Measurements from ENCODE around the gene CREB3. TPM values are rescaled to one million over a fixed set of nuclear protein-coding genes. Genes with fewer than 3 reads are reported as not detected.

Gene CREB3
- total RNA-seq, 1 experiment from 2014 or later = 34.8 TPM

DNA sequence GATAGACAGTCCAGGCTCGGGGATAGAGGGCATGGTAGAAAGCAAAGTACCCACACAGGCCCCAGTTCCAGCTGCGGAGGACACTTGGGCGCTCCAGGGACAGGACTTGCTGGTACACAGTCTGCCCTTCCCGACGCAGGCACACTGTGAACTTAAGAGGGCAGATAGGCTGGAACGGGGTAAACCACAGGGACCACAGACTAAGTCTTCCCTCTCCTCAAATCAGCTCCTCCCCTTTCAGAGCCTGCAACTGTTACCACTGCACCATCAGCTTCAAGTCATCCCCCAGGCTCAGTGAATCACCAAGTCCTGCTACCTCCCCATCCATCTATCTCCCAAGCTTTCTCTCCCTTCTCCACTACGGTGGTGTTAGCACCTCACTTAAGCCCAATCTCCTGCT lies 9.3 kb downstream of the CREB3 start:
- H3K79me2 ChIP-seq (ENCODE audit: low read length) = peaks cover 35% of the 10 kb centered on the region
- POLR2A ChIA-PET (ENCODE audit: unreplicated experiment) = interaction anchor here (0.5 kb wide), 1 partner anchor 51 kb away, joined by 3 read pairs; no protein-coding TSS in a partner anchor
- no TSS peak for BruUV-seq (replicated peaks)
- H3K4me3 ChIP-seq (ENCODE audit: low read length) = no peak overlapping the region
- H3K4me1 ChIP-seq (ENCODE audit: insufficient read depth, low read length) = peaks cover 6% of the 10 kb centered on the region
- H3K27me3 ChIP-seq (ENCODE audit: low read length) = no peaks in the 10 kb centered on the region
- no peaks in the 10 kb centered on the region for H3F3A ChIP-seq (ENCODE audit: low read length, unreplicated experiment)
- no peak overlapping the region for H2AFZ ChIP-seq (ENCODE audit: low read length)
- TF ChIP-seq EZH2phosphoT487 (IDR thresholded peaks at IDR 0.05; ENCODE audit: borderline replicate concordance, low read length) = no peak
- TF ChIP-seq, protein P1, sequence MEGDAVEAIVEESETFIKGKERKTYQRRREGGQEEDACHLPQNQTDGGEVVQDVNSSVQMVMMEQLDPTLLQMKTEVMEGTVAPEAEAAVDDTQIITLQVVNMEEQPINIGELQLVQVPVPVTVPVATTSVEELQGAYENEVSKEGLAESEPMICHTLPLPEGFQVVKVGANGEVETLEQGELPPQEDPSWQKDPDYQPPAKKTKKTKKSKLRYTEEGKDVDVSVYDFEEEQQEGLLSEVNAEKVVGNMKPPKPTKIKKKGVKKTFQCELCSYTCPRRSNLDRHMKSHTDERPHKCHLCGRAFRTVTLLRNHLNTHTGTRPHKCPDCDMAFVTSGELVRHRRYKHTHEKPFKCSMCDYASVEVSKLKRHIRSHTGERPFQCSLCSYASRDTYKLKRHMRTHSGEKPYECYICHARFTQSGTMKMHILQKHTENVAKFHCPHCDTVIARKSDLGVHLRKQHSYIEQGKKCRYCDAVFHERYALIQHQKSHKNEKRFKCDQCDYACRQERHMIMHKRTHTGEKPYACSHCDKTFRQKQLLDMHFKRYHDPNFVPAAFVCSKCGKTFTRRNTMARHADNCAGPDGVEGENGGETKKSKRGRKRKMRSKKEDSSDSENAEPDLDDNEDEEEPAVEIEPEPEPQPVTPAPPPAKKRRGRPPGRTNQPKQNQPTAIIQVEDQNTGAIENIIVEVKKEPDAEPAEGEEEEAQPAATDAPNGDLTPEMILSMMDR (conservative IDR thresholded peaks at IDR 0.05; ENCODE audit: low read depth, low read length) = no peak
- TF ChIP-seq EZH2 (IDR thresholded peaks at IDR 0.05; ENCODE audit: low read length, unreplicated experiment) = no peak
- DNase-seq (no peak), ATAC-seq (no peak)
- CTCF ChIA-PET = no interaction called here
- no peak overlapping the region for H3K27ac ChIP-seq (ENCODE audit: low read length)
- no peak overlapping the region for H3K9ac ChIP-seq (ENCODE audit: low read length)
- intact Hi-C loops (cut with micrococcal nuclease) = no loop called here
- no peaks in the 10 kb centered on the region for H3K9me2 ChIP-seq (replicated peaks; ENCODE audit: low read length)
- peaks cover 15% of the 10 kb centered on the region for H4K20me1 ChIP-seq (ENCODE audit: low read length)
- H3K36me3 ChIP-seq (ENCODE audit: low read depth, low read length) = peaks cover 55% of the 10 kb centered on the region
- no peak overlapping the region for H3K4me2 ChIP-seq (ENCODE audit: low read length)
- H3K9me3 ChIP-seq (ENCODE audit: low read length) = no peaks in the 10 kb centered on the region

DNA sequence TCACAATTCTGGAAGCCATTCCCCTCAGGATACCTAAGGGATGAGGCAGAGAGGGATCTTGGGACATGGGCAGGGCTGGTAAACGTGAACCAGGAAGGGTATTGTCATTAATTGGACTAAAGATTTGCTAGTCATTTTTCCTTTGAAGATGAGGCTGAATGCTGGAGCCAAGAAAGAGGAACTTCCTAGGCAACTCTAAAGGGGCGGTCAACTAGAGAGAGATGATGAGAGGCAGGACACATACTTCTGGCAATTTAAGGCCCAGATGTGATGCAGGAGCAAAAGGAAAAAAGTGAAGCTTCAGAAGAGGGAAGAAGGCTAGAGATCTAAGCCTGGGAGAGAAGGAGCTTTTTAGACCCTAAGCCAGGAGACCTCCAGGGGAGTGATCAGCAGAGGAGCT lies 11.0 kb downstream of the CREB3 start:
- no TSS peak for BruUV-seq (replicated peaks)
- ChIA-PET POLR2A (ENCODE audit: unreplicated experiment) (no interaction called here), CTCF (no interaction called here)
- H3K9me2 ChIP-seq (replicated peaks; ENCODE audit: low read length) = no peaks in the 10 kb centered on the region
- no peak overlapping the region for H3K4me3 ChIP-seq (ENCODE audit: low read length)
- peaks cover 40% of the 10 kb centered on the region; the same call in 1 of the 2 replicates for H3K36me3 ChIP-seq (ENCODE audit: low read depth, low read length)
- H3F3A ChIP-seq (ENCODE audit: low read length, unreplicated experiment) = no peaks in the 10 kb centered on the region
- peaks cover 29% of the 10 kb centered on the region for H4K20me1 ChIP-seq (ENCODE audit: low read length)
- DNase-seq = no peak
- ATAC-seq = no peak
- peaks cover 13% of the 10 kb centered on the region for H3K4me1 ChIP-seq (ENCODE audit: insufficient read depth, low read length)
- no peaks in the 10 kb centered on the region for H3K27me3 ChIP-seq (ENCODE audit: low read length)
- H3K9ac ChIP-seq (ENCODE audit: low read length) = no peak overlapping the region
- TF ChIP-seq, protein P1 (conservative IDR thresholded peaks at IDR 0.05; ENCODE audit: low read depth, low read length) = no peak
- TF ChIP-seq EZH2phosphoT487 (IDR thresholded peaks at IDR 0.05; ENCODE audit: borderline replicate concordance, low read length) (no peak), EZH2 (IDR thresholded peaks at IDR 0.05; ENCODE audit: low read length, unreplicated experiment) (no peak)
- no peak overlapping the region for H3K27ac ChIP-seq (ENCODE audit: low read length)
- peaks cover 52% of the 10 kb centered on the region for H3K79me2 ChIP-seq (ENCODE audit: low read length)
- no peaks in the 10 kb centered on the region for H3K9me3 ChIP-seq (ENCODE audit: low read length)
- no peak overlapping the region for H3K4me2 ChIP-seq (ENCODE audit: low read length)
- intact Hi-C loops (cut with micrococcal nuclease) = no loop called here
- H2AFZ ChIP-seq (ENCODE audit: low read length) = no peak overlapping the region

DNA sequence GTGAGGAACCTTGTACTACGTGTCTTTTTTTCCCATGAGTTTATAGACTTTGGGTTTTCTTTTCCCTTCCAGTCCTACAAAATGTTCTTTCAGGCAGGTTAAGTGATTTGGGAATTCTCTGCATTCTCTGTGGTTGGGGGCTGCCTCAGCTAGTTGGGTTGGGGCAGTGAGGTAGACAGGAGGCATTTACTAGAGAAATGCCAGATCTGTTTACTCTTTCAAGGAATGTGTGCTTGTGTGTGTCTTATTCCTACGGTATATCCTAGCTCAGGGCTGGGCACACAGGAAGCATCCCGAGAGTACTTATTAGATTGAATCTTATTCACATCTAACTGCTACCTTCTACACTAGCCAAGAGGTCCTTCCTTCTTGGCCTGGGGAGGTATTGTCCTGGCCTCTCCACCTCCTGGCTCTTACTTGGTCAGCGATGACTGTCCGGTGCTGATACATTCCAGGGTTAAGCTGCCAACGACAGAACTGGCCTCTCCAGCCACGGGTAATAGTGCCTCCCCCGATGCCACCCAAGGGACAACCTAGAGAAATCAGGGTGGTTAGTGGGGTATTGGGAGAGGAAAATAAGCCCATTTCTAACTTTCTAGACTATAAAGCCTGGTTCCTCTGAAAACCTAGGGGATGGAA lies 11.5 kb downstream of the CREB3 start:
- ATAC-seq = no peak

More for the DNA sequence above, 11.5 kb downstream of the CREB3 start:
- peaks cover 13% of the 10 kb centered on the region for H3K4me1 ChIP-seq (ENCODE audit: insufficient read depth, low read length)
- H3K27ac ChIP-seq (ENCODE audit: low read length) = no peak overlapping the region
- no peaks in the 10 kb centered on the region for H3K9me3 ChIP-seq (ENCODE audit: low read length)
- BruUV-seq (replicated peaks) = no TSS peak
- peaks cover 29% of the 10 kb centered on the region for H4K20me1 ChIP-seq (ENCODE audit: low read length)
- no peaks in the 10 kb centered on the region for H3F3A ChIP-seq (ENCODE audit: low read length, unreplicated experiment)
- H3K79me2 ChIP-seq (ENCODE audit: low read length) = peaks cover 57% of the 10 kb centered on the region
- no peak overlapping the region for H2AFZ ChIP-seq (ENCODE audit: low read length)
- TF ChIP-seq, protein P1 (conservative IDR thresholded peaks at IDR 0.05; ENCODE audit: low read depth, low read length) = no peak
- no peak for TF ChIP-seq EZH2phosphoT487 (IDR thresholded peaks at IDR 0.05; ENCODE audit: borderline replicate concordance, low read length)
- TF ChIP-seq EZH2 (IDR thresholded peaks at IDR 0.05; ENCODE audit: low read length, unreplicated experiment) = no peak
- DNase-seq = no peak
- H3K9me2 ChIP-seq (replicated peaks; ENCODE audit: low read length) = no peaks in the 10 kb centered on the region
- no peak overlapping the region for H3K9ac ChIP-seq (ENCODE audit: low read length)
- H3K36me3 ChIP-seq (ENCODE audit: low read depth, low read length) = peaks cover 35% of the 10 kb centered on the region; the same call in 1 of the 2 replicates
- H3K27me3 ChIP-seq (ENCODE audit: low read length) = no peaks in the 10 kb centered on the region
- intact Hi-C loops (cut with micrococcal nuclease) = no loop called here
- no peak overlapping the region for H3K4me3 ChIP-seq (ENCODE audit: low read length)
- CTCF ChIA-PET = no interaction called here
- POLR2A ChIA-PET (ENCODE audit: unreplicated experiment) = no interaction called here
- no peak overlapping the region for H3K4me2 ChIP-seq (ENCODE audit: low read length)
